GM21381 (cell line): ENCODE data around the gene AGPAT1.

Experiments
- ATAC-seq: cut with Tn5 transposase; IDR thresholded peaks from one replicate; pipeline ENCODE4 v1.9.1; 2021; ENCODE audit warnings: mild to moderate bottlenecking, moderate library complexity; ENCODE audit not compliant: unreplicated experiment

AGPAT1 gene

DNA sequence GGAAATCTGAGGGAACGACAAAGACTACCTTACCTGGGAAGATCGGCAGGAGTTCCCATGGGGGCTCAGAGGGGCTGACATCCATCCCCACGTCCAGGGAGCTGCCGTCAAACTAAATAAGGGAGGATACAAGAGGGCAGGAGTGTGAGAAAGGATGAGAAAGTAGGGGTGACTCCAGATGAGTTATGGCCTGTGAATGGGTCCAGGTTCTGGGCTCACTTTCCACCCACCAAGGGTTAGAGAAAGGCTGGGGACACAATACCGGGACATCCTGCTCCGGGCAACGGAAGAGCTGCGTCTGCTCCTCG lies 48.5 kb downstream of the AGPAT1 start:
- no peak for ATAC-seq

GRCh38 chr6:32126880-32127279 lies 49.0 kb downstream of the AGPAT1 start:
- ATAC-seq: no peak

GRCh38 chr6:32123681-32124080 lies 52.2 kb downstream of the AGPAT1 start:
- no peak for ATAC-seq

DNA sequence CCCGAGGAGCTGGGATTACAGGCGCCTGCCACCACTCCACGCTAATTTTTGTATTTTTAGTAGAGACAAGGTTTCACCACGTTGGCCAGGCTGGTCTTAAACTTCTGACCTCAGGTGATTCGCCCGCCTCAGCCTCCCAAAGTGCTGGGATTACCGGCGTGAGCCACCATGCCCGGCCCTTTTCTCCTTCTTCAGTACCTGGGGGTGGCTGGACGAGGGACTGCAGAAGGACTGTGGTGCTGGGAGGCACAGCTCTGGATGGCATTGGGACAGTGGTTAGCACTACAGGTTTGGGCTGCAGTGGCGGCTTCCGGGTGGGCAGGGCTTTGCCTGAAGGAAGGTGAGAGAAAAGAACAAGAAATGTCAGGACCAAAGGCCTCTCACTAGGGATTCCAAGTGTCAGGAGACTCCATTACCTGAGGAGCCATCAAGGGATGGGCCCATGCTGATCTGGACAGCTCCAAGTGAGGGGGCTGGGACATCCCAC lies 55.3 kb downstream of the AGPAT1 start:
- no peak for ATAC-seq

DNA sequence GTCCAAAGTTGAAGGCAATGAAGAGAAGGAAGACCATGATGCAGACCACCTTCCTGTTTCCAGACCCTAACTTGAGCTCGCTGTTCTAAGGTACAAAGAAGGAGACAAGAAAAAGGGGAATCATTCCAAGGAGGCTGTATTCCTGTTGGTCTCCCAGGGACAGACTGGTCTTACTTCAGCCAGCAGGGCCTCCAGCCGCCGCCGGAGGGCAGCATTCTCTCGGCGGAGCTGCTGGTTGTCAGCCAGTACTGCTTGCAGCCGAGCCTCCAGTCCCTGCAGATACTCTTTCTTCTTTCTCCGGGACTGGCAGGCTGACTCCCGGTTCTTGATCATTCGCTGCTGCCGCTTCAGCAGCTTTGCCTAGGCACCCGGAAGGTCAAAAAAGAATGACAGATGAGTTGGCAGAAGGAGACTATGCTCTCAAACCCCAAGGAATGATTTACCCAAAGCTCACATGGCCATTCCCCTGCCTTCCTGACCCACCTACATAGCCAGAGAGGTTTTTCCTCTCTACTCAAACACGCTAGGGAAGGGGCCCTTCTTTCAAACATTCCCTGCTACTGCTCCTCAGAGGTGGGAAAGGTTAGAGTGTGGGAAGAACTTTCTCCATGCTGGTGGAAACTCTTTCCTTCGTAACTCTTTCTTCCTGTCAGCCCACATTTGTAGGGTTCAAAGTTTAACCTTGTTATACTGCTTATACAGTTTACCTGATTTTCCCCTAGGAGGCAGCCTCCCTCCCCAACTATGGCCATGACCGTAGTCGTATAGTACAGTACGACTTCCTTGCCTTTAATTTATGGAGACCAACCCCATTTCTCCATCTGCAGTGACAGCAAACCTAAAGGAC lies 56.9 kb downstream of the AGPAT1 start:
- no peak for ATAC-seq
